GM18505 (cell line): ENCODE measurements around the gene TIMM17B.

Source experiments
- ATAC-seq: cut with Tn5 transposase; IDR thresholded peaks from one replicate; pipeline ENCODE4 v1.9.1; 2021; ENCODE audit not compliant: unreplicated experiment
- POLR2A ChIP-seq: IDR thresholded peaks from 4 replicates; pipeline ENCODE4 v1.6.1; 2011; ENCODE audit warnings: borderline replicate concordance; ENCODE audit not compliant: insufficient read depth, insufficient read length; ENCODE audit errors: extremely low read depth

Gene TIMM17B

GRCh38 chrX:48848847-48849246 is 48.7 kb downstream of the TIMM17B start:
- no peak for ATAC-seq
- no peak for TF ChIP-seq POLR2A
